Measurements from ENCODE around the gene SEMA4B. TPM values are rescaled to one million over a fixed set of nuclear protein-coding genes. Genes with fewer than 3 reads are reported as not detected.

SEMA4B gene
- total RNA-seq, 2 experiments from 2014 or later: 23.4 to 26.7 TPM

GRCh38 chr15:90200534-90201129 is 498 bp upstream of the SEMA4B start:
- Mint-ChIP-seq H3K9me3 (no peaks in the 10 kb centered on the region), H3K4me1 (peaks cover 26% of the 10 kb centered on the region), H3K27me3 (peaks cover 5% of the 10 kb centered on the region), H3K4me3 (peak overlapping the region; percentile 73), H3K36me3 (ENCODE audit: low read depth) (no peaks in the 10 kb centered on the region), H3K27ac (peak overlapping the region; percentile 66)
- CTCF ChIA-PET: interaction anchor here (0.6 to 4.2 kb wide), 10 partner anchors 10 to 119 kb away, joined by 3 to 17 read pairs (median 3); no protein-coding TSS in a partner anchor
- no peak for DNase-seq
- POLR2A ChIA-PET: interaction anchor here (0.6 to 1.2 kb wide), 2 partner anchors 8 to 270 kb away, joined by 3 to 4 read pairs; no protein-coding TSS in a partner anchor

GRCh38 chr15:90201944-90202375 is 830 bp downstream of the SEMA4B start:
- DNase-seq: no peak
- Mint-ChIP-seq H3K36me3 (ENCODE audit: low read depth) (peaks cover 2% of the 10 kb centered on the region), H3K4me1 (peaks cover 26% of the 10 kb centered on the region), H3K27ac (no peak overlapping the region), H3K27me3 (peaks cover 5% of the 10 kb centered on the region), H3K4me3 (peak overlapping the region; percentile 72), H3K9me3 (no peaks in the 10 kb centered on the region)
- POLR2A ChIA-PET: no interaction called here
- CTCF ChIA-PET: interaction anchor here (0.9 to 4.2 kb wide), 4 partner anchors 15 to 50 kb away, joined by 3 to 17 read pairs (median 8); no protein-coding TSS in a partner anchor

GRCh38 chr15:90202929-90203328 is 1.8 kb downstream of the SEMA4B start:
- Mint-ChIP-seq H3K9me3 (no peaks in the 10 kb centered on the region), H3K27me3 (peaks cover 5% of the 10 kb centered on the region), H3K4me1 (peaks cover 26% of the 10 kb centered on the region), H3K27ac (no peak overlapping the region), H3K4me3 (peak overlapping the region; percentile 82), H3K36me3 (ENCODE audit: low read depth) (peaks cover 3% of the 10 kb centered on the region)
- DNase-seq: no peak
- ChIA-PET CTCF (interaction anchor here (0.7 to 4.2 kb wide), 5 partner anchors 12 to 24 kb away, joined by 3 to 17 read pairs (median 4); no protein-coding TSS in a partner anchor), POLR2A (no interaction called here)

- H3K4me3 Mint-ChIP-seq: no peak overlapping the region
- POLR2A ChIA-PET: no interaction called here
These were observed 2.3 kb downstream of the SEMA4B start for GRCh38 chr15:90203473-90203872.

GRCh38 chr15:90203922-90204321 is 2.8 kb downstream of the SEMA4B start:
- no peak overlapping the region for H3K4me3 Mint-ChIP-seq

More at GRCh38 chr15:90203473-90203872, 2.3 kb downstream of the SEMA4B start:
- H3K9me3 Mint-ChIP-seq: no peaks in the 10 kb centered on the region
- DNase-seq: no peak
- CTCF ChIA-PET: interaction anchor here (0.7 to 4.2 kb wide), 5 partner anchors 12 to 24 kb away, joined by 3 to 17 read pairs (median 4); no protein-coding TSS in a partner anchor
- H3K27me3 Mint-ChIP-seq: peaks cover 5% of the 10 kb centered on the region
- peaks cover 23% of the 10 kb centered on the region for H3K4me1 Mint-ChIP-seq
- peaks cover 3% of the 10 kb centered on the region for H3K36me3 Mint-ChIP-seq (ENCODE audit: low read depth)
- H3K27ac Mint-ChIP-seq: no peak overlapping the region

GRCh38 chr15:90205050-90205848 is 4.1 kb downstream of the SEMA4B start:
- ChIA-PET CTCF (interaction anchor here (0.6 to 1.1 kb wide), 3 partner anchors 11 to 63 kb away, joined by 3 to 4 read pairs (median 3); no protein-coding TSS in a partner anchor), POLR2A (no interaction called here)
- no peak overlapping the region for H3K27ac Mint-ChIP-seq

More at GRCh38 chr15:90203922-90204321, 2.8 kb downstream of the SEMA4B start:
- peaks cover 5% of the 10 kb centered on the region for H3K27me3 Mint-ChIP-seq
- H3K4me1 Mint-ChIP-seq: peaks cover 23% of the 10 kb centered on the region
- CTCF ChIA-PET: interaction anchor here (0.6 to 4.2 kb wide), 3 partner anchors 11 to 95 kb away, joined by 3 to 17 read pairs (median 3); no protein-coding TSS in a partner anchor
- POLR2A ChIA-PET: no interaction called here
- DNase-seq: no peak
- H3K36me3 Mint-ChIP-seq (ENCODE audit: low read depth): peaks cover 3% of the 10 kb centered on the region
- no peaks in the 10 kb centered on the region for H3K9me3 Mint-ChIP-seq
- no peak overlapping the region for H3K27ac Mint-ChIP-seq

GRCh38 chr15:90205886-90206285 is 4.8 kb downstream of the SEMA4B start:
- ChIA-PET CTCF (interaction anchor here (0.8 to 1.0 kb wide), 2 partner anchors 11 to 14 kb away, joined by 3 to 4 read pairs; no protein-coding TSS in a partner anchor), POLR2A (no interaction called here)
- Mint-ChIP-seq H3K9me3 (no peaks in the 10 kb centered on the region), H3K27ac (no peak overlapping the region), H3K4me1 (peaks cover 30% of the 10 kb centered on the region), H3K4me3 (no peak overlapping the region), H3K27me3 (peaks cover 5% of the 10 kb centered on the region), H3K36me3 (ENCODE audit: low read depth) (peaks cover 3% of the 10 kb centered on the region)
- DNase-seq: no peak

More at GRCh38 chr15:90205050-90205848, 4.1 kb downstream of the SEMA4B start:
- H3K4me1 Mint-ChIP-seq: peaks cover 31% of the 10 kb centered on the region
- peaks cover 3% of the 10 kb centered on the region for H3K36me3 Mint-ChIP-seq (ENCODE audit: low read depth)
- no peak overlapping the region for H3K4me3 Mint-ChIP-seq
- H3K9me3 Mint-ChIP-seq: no peaks in the 10 kb centered on the region
- peaks cover 5% of the 10 kb centered on the region for H3K27me3 Mint-ChIP-seq
- DNase-seq: no peak

- no peak for DNase-seq
- Mint-ChIP-seq H3K4me1 (peaks cover 33% of the 10 kb centered on the region), H3K27ac (no peak overlapping the region), H3K4me3 (no peak overlapping the region), H3K9me3 (no peaks in the 10 kb centered on the region), H3K27me3 (peaks cover 5% of the 10 kb centered on the region), H3K36me3 (ENCODE audit: low read depth) (peaks cover 3% of the 10 kb centered on the region)
- ChIA-PET CTCF (interaction anchor here (0.7 kb wide), 1 partner anchor 18 kb away, joined by 3 read pairs; no protein-coding TSS in a partner anchor), POLR2A (no interaction called here)
These were observed 6.1 kb downstream of the SEMA4B start for GRCh38 chr15:90207252-90207651.

- Mint-ChIP-seq H3K4me3 (no peak overlapping the region), H3K27ac (no peak overlapping the region), H3K27me3 (no peaks in the 10 kb centered on the region), H3K9me3 (no peaks in the 10 kb centered on the region), H3K4me1 (peaks cover 22% of the 10 kb centered on the region), H3K36me3 (ENCODE audit: low read depth) (peaks cover 3% of the 10 kb centered on the region)
- CTCF ChIA-PET: interaction anchor here (0.6 kb wide), 2 partner anchors 14 to 197 kb away, joined by 3 to 5 read pairs; no protein-coding TSS in a partner anchor
- POLR2A ChIA-PET: no interaction called here
- DNase-seq: no peak
These were observed 7.2 kb downstream of the SEMA4B start for GRCh38 chr15:90208356-90208755.

GRCh38 chr15:90209591-90209990 is 8.5 kb downstream of the SEMA4B start:
- no peaks in the 10 kb centered on the region for H3K27me3 Mint-ChIP-seq
- peaks cover 25% of the 10 kb centered on the region for H3K4me1 Mint-ChIP-seq
- DNase-seq: no peak
- CTCF ChIA-PET: no interaction called here
- H3K4me3 Mint-ChIP-seq: no peak overlapping the region
- H3K27ac Mint-ChIP-seq: no peak overlapping the region
- POLR2A ChIA-PET: no interaction called here
- H3K36me3 Mint-ChIP-seq (ENCODE audit: low read depth): peaks cover 3% of the 10 kb centered on the region
- H3K9me3 Mint-ChIP-seq: no peaks in the 10 kb centered on the region

- ChIA-PET POLR2A (no interaction called here), CTCF (no interaction called here)
- Mint-ChIP-seq H3K27ac (peak overlapping the region; percentile 43), H3K9me3 (no peaks in the 10 kb centered on the region), H3K4me1 (peaks cover 29% of the 10 kb centered on the region), H3K36me3 (ENCODE audit: low read depth) (peaks cover 3% of the 10 kb centered on the region), H3K27me3 (no peaks in the 10 kb centered on the region), H3K4me3 (no peak overlapping the region)
- no peak for DNase-seq
These were observed 9.5 kb downstream of the SEMA4B start for GRCh38 chr15:90210593-90210992.

GRCh38 chr15:90211009-90211408 is 9.9 kb downstream of the SEMA4B start:
- Mint-ChIP-seq H3K36me3 (ENCODE audit: low read depth) (peaks cover 3% of the 10 kb centered on the region), H3K27ac (no peak overlapping the region), H3K4me3 (no peak overlapping the region), H3K4me1 (peaks cover 29% of the 10 kb centered on the region), H3K27me3 (no peaks in the 10 kb centered on the region), H3K9me3 (no peaks in the 10 kb centered on the region)
- POLR2A ChIA-PET: no interaction called here
- no peak for DNase-seq
- CTCF ChIA-PET: no interaction called here

Measured in activated CD4-positive, alpha-beta T cell treated with anti-CD3 and anti-CD28 coated beads, Interleukin-2, amount 10 ng/mL, durations not matched to agents 7 days and 5 days (primary cell).